NCI-H345 treated with DMSO at 0.1 percent for 48 hours (cell line): ENCODE data around the gene TEX51.

Experiments
- DNase-seq: peaks from one replicate; lab custom pipeline; 2025; ENCODE audit not compliant: unreplicated experiment; lab: John Stamatoyannopoulos, UW

TEX51 gene

DNA sequence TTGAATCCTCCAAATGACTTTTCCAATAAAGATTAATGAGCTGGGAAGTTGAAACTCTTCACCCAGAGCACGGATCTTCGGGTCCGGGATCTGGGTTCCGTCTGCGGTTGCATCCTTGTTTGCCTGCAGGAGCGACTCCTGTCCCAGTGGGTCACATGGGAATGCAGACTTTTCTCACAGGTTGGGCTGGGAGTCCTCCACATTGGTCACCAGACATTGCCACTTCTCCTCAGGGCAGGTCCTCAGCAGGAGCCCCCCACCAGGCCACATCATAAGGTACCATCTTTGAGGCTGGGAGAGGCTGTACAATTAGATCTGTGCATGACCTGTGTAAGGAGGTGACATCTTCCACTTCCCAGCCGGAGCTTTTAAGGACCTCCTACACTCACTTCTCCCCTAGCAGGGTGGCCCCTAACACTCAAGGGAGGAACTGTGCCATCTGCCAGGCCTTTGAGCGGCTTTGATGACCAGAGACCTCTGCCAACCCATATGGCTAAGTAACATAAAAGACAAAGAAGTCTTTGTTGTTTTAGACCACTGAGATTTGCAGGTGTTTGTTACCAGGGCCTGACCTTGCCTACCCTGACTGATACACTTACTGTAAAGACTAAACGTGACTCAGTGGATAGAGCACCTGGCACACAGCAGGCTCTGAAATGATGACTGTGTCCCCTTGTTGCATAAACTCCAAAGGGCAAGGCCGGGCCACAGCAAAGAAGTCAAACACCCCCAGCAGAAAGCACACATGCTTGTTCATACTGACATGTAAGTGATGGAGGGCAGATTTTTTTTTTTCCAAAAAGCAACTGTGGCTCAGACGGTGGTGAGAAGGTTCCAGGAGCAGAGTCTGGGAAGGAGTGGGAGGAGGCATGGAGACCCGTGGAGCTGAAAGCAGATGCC is 7.9 kb upstream of the TEX51 start:
- no peak for DNase-seq

DNA sequence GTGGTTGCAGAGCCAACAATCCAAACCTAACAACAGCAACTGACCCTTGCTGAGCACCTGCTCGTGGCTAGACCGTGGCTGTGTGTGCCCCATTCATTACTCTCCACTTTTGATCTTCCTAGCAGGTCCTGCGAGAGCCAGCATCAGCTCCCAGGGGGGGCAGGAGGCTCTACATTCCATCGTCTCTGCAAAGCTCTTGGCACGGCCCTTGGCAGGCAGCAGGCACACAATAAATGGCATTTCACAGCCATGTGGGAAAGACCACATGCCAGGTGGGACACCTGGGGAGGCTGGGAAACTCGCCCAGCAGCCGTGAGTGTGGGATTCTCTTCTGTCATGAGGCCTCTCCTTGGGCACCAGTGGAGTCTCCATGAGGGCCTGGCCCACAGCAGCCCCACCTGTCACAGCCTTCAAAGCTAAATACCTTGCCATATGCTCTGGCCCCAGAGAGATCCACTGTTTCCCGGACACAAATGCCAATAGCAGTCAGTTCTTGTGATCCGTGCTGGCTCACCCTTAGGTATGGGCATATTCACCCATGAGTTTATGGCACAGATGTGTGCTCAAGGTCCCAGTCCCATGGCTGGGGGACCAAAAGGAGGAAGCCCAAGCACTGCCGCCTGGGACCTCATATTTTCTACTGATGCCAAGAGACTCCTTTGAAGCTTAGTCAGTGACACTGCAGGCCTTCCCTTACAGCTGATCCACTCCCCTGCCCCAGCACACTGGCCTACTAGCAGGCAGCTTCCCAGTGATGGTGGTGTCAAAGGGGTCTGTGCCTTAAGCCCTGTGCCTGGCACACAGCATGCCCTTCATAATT is 6.8 kb upstream of the TEX51 start:
- DNase-seq = no peak

DNA sequence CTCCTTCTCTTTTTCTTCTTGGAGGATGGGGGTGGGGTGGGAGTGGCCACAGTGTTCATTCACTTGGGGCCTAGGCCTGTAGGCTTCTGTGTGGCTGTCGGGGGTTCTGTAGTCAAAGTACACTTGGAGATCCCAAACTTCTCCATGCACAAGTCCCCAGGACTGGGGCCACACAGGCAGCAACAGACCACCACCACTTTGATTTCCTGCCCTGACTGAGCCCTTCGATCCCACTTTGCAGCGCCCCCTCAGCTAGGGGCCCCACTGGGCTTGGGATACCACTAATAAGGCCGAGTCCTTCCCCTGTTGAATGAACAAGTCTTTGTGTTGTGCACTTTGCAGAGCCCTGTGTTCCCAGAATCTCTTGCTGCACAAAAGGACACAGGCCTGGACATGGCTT is 5.5 kb upstream of the TEX51 start:
- no peak for DNase-seq

DNA sequence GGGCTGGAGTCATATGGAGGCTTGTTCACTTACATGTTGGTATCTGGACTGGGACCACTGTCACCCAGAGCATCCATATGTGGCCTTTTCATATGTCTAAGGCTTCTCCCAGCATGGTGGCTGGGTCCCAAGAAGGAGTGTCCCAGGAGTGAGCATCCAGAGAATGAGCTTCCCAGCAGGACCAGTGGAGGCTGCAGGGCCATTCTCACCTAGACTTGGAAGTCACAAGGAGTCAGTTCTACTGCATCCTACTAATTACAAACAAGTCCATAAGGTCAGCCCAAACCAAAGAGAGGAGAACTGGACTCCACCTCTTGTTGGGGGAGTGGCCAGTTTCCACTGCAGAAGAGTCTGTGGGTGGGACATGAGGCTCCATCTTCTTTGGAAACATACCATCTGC is 5.1 kb upstream of the TEX51 start:
- DNase-seq = no peak

DNA sequence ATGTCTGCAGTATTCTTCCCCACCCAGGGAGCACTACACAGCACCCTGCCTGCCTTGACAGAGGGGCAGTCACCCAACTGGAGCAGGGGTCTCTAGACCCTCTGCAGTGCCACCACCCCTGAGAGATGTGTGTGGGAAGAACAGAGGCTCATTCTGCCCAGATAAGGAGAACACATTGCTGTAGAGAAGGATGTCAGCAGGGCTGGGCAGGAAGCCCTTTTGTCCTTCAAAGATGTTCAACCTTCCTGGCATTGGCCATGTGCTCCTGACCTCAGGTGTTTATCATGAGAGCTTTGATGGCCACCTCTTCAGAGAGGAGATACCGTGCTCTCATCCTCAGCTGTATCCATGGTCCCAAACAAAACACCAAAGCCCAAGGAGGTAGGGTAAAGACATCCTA is 4.6 kb upstream of the TEX51 start:
- no peak for DNase-seq

DNA sequence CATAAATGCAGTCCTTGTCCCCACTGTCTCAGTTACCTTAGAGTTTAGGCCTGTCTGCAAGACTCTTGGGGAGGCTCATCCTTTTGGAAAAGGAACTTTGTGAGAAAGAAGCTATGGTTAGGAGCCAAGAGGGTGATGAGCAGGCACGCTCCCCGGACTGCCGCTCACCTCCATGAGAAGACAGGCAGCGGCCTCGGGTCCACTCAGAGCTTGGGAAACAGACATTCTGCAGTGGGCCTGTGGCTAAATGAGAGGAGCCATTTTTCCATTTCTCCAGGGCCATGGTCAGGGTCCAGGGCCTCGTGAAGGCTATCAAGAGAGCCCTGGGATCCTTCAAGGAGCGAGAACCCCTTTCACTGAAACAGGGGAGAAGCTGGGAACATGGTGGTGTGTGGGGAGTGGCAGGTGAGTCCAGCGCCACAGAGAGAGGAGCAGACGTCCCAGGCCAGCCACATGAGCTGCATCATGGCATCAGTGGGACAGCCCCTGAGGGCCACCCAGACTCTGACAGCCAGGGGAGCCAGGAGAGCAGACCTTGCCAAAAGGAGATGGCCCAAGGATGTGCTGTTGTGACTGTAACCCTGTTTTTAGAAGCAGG is 4.0 kb upstream of the TEX51 start:
- DNase-seq = no peak

DNA sequence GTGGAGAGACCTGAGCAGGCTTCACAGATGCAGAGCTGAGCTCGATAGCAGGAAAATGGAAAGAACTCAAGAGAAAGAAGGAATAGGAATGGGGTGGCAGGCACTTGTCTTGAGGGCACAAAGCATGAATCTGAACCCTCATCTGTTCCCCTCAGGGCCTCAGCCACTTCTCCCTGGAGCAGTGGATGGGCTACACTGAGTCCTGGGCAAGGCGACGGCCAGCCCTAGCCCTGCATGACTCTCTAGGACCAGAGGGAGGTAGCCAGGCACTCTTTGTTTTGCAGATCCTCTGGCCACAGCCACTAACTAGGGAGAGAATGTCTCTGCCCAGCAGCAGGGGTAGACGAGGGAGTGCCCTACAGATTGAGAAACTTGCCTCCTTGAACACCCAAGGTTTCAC is 3.4 kb upstream of the TEX51 start:
- no peak for DNase-seq

DNA sequence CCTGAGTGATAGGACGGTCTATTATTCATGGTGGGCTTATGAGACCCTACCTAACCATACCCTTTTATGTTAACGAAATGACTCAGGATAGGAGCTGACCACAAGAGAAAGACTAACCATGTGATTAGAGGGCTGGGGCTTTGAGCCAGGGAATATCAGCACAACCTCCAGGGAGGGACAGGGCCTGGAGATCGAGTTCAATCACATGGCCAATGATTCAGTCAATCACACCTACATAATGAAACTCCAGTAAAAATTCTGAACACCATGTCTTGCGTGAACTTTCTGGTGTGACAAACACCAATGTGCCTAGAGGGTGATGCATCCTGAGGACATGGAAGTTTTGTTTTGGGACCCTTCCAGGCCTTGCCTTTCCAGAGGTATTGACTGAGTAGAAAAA is 2.2 kb upstream of the TEX51 start:
- DNase-seq = no peak

DNA sequence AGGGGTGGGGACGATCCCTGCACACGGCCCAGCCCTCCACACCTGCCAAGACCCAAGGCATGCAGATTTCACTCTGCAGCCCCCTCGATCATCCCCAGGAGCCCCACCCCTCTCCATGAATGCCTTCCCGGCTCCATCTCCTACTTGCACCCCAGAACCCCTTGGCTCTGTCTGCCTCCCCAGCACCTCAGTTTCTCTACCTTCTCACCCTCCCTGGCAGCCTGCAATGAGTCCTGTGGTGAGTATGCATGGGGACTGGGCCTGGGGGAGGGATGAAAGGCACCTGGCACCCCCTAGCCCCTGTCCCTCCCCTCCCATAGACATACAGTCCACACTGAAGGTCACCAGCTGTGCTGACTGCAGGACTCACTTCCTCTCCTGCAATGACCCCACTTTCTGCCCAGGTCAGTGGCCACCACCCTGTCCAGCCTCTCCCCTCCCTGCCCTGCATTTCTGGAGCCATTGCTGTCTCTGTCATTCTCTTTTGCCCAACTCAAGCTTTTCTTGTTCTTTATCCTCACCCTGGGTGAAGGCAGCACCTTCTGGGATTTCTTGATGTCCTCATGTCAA is 1.0 kb downstream of the TEX51 start:
- no peak for DNase-seq

DNA sequence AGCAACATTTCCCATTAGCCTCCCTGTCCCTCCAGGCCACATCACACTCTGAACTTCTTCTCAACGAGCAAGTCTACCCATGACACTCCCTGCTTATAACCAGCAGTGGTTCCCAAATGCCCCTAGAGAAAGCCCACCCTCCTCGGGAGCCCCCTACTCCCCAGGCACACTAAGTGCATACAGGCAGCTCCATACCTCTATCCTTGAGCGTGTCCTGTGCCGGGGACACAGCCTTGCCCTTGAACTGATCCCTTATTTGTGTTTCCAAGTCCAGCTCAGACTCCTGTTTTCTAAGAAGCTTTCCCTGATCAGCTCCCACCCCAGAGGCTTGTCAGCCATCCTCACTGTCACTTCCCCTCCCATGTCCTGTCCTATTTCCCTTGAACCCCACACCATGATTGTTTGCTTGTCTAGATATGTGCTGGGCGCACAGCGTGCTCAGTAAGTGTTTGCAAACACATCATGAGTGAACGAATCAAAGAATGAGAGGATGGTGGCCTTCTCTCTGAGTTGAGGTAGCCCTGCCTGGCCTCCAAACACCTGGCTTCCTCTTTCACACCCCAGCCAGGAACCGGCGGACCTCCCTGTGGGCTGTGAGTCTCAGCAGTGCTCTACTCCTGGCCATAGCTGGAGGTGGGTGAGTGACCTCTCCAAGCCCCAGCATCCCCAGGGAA is 2.1 kb downstream of the TEX51 start:
- no peak for DNase-seq

DNA sequence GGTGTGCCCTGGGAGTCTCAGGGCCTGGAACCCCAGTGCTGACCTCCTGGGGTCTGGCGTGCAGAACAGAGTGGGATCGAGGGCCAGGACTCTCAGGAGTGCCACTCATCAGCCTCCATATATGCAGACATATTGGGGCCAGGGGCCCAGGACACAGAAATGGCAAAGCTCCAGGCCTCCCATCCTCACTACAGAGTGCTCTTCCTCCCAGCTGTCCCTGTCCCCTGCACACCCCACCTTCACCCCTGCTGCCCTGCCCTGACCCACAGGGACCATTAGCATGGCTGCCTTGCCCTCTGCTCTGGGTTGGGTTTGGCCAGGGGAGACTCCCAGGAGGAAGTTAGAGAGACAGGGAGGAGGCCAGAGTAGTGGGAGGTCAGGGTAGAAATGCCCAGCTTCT is 2.8 kb downstream of the TEX51 start:
- DNase-seq = no peak

DNA sequence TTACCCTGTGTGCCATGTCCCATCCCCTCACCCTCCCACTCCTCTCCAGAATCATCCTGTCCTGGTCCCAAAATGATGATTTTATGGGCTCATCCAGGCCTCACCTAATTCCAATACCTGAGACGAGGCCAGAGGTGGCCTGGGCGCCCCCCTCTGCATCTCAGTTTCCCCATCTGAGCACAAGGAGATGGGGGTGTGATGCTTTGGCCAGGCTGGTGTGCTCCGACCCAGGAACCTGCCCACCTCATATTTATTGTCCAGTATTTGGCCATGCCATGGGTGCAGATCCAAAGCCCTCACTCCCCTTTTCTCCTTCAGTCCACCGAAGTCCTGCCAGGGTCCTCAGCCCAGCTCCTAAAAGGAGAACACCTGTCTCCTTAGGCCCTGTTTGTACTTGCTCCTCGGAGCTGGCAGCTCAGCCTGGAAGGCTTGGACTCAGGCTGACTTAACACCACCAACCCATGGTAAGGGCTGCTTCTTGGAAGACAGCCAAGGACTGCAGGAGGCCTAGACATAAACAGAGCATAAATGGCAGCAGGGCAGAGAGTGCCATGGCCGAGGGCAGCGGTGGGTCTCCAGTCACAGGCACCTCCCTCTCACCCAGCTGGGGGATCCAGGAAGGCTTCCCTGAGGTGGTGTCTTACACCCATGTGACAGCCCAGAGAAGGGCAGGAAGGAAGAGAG is 3.6 kb downstream of the TEX51 start:
- no peak for DNase-seq

DNA sequence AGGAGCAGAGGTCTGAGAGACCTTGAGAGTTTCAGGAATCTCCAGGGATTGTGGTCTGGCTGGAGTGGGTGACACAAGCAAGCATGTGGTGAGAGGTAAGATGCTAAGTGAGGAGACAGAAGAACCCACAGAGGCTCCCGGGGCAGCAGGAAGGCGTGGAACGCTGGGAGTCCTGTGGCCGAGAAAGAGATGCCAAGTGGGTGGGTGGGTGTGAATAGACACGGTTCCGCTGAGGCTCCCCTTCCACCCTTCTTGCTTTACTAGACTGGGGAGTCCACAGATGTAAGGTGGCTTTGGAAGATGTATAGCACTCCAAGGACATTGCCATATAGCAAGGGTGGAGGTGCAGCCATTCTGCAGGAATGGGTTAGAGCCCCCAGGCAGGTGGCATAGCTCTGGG is 4.2 kb downstream of the TEX51 start:
- no peak for DNase-seq

DNA sequence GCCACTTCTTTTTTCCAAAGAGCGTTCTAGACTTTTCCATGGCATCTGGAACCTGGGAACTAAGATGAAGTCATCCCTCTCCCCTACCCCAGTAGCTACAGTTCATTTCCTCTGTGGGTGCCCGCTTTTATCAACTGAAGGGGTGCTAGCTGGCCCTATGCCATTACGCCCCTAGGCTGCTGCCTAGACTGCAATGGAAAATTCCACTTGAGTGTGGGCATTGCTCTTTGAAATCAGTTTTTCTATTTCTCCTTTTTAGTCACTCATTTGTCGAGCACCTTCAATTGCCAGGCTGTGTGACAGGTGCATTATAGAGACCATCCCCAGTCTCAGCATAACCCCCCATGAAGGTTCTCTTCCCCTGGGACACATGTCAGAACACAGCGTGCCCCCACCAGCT is 7.3 kb downstream of the TEX51 start:
- DNase-seq = no peak

DNA sequence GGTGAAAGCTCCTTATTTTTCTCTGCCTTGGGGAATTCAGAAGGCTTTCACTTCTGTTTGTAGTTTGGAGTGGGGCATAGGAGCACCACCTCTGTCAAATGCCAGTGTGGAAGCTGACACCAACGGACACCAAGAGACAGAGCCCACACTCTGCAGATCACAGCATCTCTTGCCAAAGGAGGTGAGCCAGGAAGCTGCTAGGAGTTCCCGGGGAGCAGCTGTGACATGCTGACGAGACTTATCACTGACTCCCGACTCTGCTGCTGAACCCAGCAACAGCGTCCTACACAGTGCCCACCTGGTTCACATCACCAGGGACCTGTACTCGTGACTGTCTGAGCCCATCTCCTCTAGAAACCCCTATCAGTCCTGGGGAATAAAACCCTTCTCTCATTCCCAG is 8.1 kb downstream of the TEX51 start:
- DNase-seq = no peak

DNA sequence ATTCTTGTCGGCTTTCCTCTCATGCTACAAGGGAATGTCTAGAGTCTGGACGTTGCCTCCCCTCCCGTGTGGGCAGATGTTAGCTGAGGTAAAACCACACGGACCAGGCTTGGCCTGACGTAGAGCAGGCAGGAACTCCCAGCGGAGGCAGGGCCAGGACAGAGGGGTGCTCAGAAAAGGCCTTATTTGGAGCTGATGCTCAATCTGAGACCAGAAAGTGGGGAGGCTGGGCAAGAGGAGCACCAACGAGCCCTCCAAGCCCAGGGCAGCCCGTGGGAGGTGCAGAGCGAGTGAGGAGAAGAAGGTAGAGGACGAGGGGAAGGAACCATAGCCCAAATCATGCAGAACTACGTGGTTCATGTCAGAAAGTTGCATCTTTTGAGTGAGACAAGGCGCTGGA is 9.0 kb downstream of the TEX51 start:
- no peak for DNase-seq

DNA sequence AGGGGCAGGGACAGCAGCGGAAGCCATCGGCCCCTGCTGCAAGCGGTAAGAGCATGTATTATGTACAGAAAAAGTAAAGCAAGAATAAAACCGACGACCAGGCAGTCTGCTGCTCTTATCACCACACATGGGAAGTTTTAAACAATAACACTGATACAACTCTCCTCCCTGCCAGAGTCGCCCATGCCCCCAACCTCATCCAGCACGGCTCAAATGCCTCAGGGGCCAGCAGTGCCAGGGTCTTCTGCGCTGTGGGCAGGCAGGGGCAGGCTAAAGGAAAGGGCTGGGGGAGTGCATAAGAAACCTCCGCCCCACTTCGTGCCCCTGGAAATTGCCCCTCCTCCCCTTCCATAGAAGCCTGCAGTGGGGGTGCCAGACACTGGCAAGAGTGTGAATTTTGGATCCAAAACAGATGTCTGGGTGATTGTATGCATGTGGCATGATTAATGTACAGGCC is 10.1 kb downstream of the TEX51 start:
- DNase-seq = no peak

DNA sequence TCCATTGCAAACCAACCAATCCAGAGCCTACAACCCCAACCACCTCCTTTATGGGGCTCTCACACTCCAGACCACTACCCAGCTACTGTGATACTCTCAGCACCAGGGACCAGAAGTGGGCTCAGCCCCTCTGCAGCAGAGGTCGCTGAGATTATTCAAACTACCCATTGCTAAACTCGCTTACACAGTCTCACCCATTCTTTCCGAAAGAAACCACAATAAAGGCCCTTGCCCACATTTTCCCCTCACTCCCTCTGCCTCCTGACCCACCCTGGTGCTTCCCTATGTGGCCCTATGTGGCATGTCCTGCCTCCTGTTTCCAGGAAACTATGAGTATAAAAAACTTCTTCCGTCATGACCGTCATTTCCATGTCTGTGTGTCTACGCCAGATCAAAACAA is 10.7 kb downstream of the TEX51 start:
- no peak for DNase-seq

DNA sequence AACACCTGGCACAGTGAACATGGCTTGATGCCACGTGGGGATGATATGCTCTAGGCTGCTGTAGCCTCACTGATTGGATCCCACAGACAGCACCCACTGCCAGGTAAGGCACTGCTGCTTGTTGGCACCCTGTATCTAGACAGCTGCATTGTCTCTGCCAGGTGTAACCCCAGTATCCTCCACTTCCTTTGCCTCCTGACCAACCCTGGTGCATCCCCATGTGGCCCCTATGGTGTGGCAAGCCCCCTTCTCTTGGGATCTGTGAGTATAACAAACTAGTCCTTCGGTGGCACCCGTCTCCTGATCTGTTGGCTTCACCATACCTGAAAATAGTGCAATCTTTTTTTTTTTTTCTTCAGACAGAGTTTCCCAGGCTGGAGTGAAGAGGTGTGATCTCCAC is 11.1 kb downstream of the TEX51 start:
- DNase-seq = no peak

DNA sequence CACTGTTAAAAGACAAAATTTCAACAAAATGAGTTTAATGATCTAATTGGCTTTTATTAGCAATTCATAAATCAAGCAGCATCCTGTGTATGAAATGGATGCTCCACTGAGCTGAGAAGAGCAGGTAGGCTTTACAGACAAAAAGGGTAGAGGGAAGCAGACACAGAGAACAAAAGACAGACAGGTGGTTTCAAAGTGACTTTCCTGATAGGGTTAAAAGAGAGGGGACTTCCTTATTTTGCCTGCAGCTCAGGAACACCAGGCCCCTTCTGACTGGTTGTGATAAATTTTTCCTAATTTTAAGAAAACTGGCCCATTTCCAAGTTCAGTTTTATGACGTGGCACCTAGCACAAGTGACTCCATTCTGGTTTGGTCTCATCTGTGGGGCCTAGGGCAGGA is 11.9 kb downstream of the TEX51 start:
- no peak for DNase-seq
